Activated naive CD8-positive, alpha-beta T cell treated with anti-CD3 and anti-CD28 coated beads, Interleukin-2, amount 50 U/mL, for 16 hours (primary cell): ENCODE measurements around the gene C19orf38.

Experiments
- DNase-seq: peaks from one replicate; pipeline ENCODE4 v3.0.0-alpha.2; 2020; ENCODE audit warnings: low read depth, low spot score

C19orf38 gene, protein sequence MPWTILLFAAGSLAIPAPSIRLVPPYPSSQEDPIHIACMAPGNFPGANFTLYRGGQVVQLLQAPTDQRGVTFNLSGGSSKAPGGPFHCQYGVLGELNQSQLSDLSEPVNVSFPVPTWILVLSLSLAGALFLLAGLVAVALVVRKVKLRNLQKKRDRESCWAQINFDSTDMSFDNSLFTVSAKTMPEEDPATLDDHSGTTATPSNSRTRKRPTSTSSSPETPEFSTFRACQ

GRCh38 chr19:10848230-10848856 lies at the start of gene C19orf38:
Gene C19orf38, plus strand, starts transcription at chr19:10848415. Its CDS starts 94 bp downstream, at chr19:10848509.
- no peak for DNase-seq

DNA sequence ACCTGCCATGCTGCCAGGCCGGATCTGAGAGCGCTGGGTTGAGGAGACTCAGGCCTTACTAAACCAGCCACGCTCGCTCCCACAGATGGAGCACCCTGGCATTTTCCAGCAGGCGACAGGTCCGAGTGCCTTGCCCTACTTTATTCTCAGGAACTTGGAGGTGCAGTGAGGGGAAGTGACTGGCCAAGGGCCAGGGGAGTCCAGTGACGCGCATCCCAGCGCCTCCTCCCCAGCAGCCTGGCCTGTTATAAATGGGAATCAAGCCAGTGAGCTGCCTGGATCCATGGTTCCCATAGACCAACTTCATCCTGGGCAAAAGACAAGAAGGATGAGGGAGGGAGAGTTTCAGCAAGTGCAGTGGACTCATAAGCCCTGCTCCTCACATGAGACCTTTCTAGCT lies 47.7 kb upstream of the C19orf38 start:
- DNase-seq = no peak

- DNase-seq = no peak
Measured at GRCh38 chr19:10802479-10802878, 45.7 kb upstream of the C19orf38 start.

DNA sequence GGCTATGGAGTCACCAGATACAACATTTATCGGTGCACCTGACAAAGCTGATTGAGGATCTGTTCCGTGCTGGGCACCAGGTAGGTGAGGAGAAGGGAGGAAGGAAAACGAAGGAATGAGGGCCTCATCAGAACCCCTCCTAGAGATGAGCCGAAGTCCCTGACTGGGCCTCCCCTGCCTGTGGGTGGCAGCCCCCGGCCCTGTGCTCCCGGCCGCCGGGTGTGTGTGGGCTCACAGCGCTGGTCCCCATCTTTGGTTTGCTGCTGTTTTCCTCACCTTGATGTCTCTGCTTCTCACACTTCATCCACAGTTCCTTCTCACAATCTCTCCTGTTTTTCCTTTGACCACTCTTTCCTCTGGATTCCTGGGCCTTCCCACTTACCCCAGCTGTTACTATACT lies 45.0 kb upstream of the C19orf38 start:
- DNase-seq = no peak

DNA sequence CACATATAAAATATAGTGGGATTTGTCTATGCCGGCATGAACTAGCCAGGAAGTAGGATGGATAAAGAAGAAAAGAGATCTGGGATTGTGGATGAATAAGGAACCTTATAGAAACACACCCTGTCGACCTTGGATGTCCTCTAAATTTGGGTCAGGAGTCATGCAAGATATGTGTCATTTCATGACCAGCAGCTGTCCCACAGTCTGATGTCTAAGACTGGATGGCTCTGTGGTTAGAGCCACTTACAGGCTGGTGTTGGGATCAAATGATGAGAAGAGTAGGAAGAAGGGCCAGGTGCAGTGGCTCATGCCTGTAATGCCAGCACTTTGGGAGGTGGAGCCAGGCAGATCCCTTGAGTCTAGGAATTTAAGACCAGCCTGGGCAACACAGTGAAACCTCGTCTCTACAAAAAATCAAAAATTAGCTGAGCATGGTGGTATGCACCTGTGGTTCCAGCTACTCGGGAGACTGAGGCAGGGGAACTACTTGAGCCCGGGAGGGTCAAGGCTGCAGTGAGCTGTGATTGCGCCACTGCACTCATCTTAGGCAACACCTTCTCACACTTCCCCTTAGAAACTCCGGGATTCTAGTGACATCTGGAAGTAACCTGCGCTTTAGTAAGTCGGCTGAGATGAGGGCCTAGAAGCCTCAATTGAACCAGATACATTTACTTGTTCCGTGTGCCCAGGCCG lies 43.0 kb upstream of the C19orf38 start:
- DNase-seq = no peak

- DNase-seq = no peak
Measured at GRCh38 chr19:10805758-10806247, 42.4 kb upstream of the C19orf38 start.

GRCh38 chr19:10808937-10809649 lies 39.1 kb upstream of the C19orf38 start:
- DNase-seq = no peak

GRCh38 chr19:10809651-10810285 lies 38.4 kb upstream of the C19orf38 start:
- no peak for DNase-seq

- no peak for DNase-seq
Measured at GRCh38 chr19:10811391-10812111, 36.7 kb upstream of the C19orf38 start.

DNA sequence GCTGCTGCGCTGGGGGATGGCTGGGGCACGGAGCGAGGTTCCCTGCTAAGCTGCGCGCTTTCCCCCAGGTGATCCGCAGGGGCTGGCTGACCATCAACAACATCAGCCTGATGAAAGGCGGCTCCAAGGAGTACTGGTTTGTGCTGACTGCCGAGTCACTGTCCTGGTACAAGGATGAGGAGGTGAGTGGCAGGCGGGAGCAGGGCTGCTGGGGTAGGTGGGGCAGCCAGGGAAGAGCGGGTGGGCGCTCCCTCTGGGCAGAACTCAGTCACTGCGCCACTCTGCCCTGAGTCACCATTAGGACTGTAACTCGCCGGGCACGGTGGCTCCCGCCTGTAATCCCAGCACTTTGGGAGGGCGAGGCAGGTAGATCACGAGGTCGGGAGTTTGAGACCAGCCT lies 36.0 kb upstream of the C19orf38 start:
- no peak for DNase-seq

- no peak for DNase-seq
Measured at GRCh38 chr19:10812902-10813404, 35.3 kb upstream of the C19orf38 start.

DNA sequence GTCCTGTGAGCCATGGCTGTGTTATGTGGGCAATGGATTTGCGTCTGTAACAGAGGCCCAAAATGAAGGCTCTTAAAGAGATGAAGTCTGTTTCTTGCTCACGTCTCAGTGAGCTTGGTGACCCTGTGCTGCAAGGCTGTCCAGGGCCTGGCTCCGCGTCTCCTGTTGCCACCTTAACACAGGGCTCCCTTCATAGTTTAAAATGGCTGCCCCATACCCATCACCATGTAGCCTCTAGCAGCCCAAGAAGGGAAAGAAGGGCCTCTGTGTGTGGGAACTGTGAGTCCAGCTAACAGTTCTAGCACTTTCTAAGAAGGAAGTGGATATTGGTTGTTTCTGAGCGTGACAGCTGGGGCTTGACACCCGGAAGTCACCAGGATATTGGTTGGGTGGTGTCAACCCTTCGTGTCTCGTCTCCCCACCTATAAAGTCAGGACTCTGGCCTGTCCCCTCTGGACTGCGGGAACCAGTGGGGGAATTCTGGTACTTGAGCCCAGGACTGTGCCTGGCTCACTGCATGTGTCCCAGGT lies 33.1 kb upstream of the C19orf38 start:
- no peak for DNase-seq

GRCh38 chr19:10815969-10816644 lies 32.1 kb upstream of the C19orf38 start:
- DNase-seq = no peak

GRCh38 chr19:10816691-10817090 lies 31.5 kb upstream of the C19orf38 start:
- no peak for DNase-seq

GRCh38 chr19:10817291-10818038 lies 30.8 kb upstream of the C19orf38 start:
- DNase-seq = no peak

- DNase-seq = no peak
Measured at GRCh38 chr19:10818301-10819123, 29.7 kb upstream of the C19orf38 start.

GRCh38 chr19:10819124-10820060 lies 28.8 kb upstream of the C19orf38 start:
- no peak for DNase-seq
